ENCODE results near the gene MCAT. TPM values are rescaled to one million over a fixed set of nuclear protein-coding genes. Genes with fewer than 3 reads are reported as not detected.

The MCAT gene
- total RNA-seq (2022) (17.6 and 18.8 TPM in 2 replicates), Bru-seq, nascent RNA (percentile 54 among the genes with signal in this experiment), BruChase-seq, experiment 1, labeled RNA remaining after a 6-hour chase (percentile 46 among the genes with signal in this experiment), BruChase-seq, experiment 2, labeled RNA remaining after a 2-hour chase (percentile 55 among the genes with signal in this experiment)
- long read RNA-seq, transcript MCAT-201 (4 exons, 2,056 nt) = major isoform, 27 of 53 reads
- long read RNA-seq, transcript MCAT-202 (3 exons, 1,134 nt) = minor isoform, 20 of 53 reads
- long read RNA-seq, partial matches to known transcripts = 0 of 53 reads
- long read RNA-seq, other reads (novel, unspliced or antisense) = 6 of 53 reads

DNA sequence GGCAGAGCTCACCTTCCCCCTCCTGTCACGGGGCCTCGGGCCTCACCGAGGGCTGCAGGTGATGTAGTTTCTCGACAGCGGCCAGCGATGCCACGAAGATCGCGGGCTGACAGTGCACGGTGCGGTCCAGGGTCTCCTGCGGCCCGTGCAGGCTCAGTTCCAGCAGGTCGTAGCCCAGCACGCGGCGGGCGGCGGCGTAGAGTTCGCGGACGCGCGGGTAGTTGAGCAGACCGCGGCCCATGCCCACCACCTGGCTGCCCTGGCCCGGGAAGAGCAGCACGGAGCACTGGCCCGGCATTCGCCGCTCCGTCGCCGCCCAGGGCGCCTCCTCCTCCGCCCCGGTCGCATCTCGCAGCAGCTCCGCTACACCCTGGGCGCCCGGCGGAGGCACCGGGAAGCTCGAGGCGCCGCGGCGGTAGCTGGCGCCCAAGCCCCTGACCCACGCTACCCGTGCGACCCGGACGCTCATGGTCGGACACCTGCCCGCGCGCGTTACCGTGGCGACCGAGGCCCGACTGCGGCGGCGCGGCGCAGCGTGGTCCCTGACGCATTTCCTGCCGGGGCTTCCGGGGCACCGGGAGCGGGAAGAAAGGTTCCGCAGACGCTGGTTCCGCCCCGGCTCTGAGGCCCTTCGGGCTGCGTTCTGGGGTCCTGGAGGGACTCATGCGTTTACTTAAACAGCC is at the start of gene MCAT:
MCAT (minus strand) TSS at position 519 of the 683 bp plus-strand sequence; CDS start at position 469, 50 bp downstream.
- H3K36me3 Mint-ChIP-seq (ENCODE audit: insufficient read depth, unreplicated experiment) = peaks cover 34% of the 10 kb centered on the region
- peak within 1 kb of the TSS; percentile 35 for H3K27ac Mint-ChIP-seq (ENCODE audit: low read depth, unreplicated experiment)
- peak within 1 kb of the TSS; percentile 79 for H3K4me3 Mint-ChIP-seq (ENCODE audit: unreplicated experiment)
- TF ChIP-seq, protein P1, sequence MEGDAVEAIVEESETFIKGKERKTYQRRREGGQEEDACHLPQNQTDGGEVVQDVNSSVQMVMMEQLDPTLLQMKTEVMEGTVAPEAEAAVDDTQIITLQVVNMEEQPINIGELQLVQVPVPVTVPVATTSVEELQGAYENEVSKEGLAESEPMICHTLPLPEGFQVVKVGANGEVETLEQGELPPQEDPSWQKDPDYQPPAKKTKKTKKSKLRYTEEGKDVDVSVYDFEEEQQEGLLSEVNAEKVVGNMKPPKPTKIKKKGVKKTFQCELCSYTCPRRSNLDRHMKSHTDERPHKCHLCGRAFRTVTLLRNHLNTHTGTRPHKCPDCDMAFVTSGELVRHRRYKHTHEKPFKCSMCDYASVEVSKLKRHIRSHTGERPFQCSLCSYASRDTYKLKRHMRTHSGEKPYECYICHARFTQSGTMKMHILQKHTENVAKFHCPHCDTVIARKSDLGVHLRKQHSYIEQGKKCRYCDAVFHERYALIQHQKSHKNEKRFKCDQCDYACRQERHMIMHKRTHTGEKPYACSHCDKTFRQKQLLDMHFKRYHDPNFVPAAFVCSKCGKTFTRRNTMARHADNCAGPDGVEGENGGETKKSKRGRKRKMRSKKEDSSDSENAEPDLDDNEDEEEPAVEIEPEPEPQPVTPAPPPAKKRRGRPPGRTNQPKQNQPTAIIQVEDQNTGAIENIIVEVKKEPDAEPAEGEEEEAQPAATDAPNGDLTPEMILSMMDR (IDR thresholded peaks at IDR 0.05; ENCODE audit: unreplicated experiment) = no peak
- ChIA-PET POLR2A (interaction anchor here (0.7 to 2.6 kb wide), 7 partner anchors 9 to 153 kb away, joined by 3 to 9 read pairs (median 3); partner anchors contain the start of gene PACSIN2), CTCF (interaction anchor here (0.6 to 0.7 kb wide), 2 partner anchors 53 to 885 kb away, joined by 3 read pairs; no protein-coding TSS in a partner anchor)
- DNase-seq (ENCODE audit: unreplicated experiment) = peak; percentile 65
- H3K27me3 Mint-ChIP-seq (ENCODE audit: insufficient read depth, unreplicated experiment) = no peaks in the 10 kb centered on the region
- intact Hi-C loops (cut with micrococcal nuclease) = no loop called here
- H3K9me3 Mint-ChIP-seq (ENCODE audit: unreplicated experiment) = no peaks in the 10 kb centered on the region
- BruUV-seq (replicated peaks) = TSS peak; percentile 55
- H3K4me1 Mint-ChIP-seq (ENCODE audit: insufficient read depth, unreplicated experiment) = no peaks in the 10 kb centered on the region

DNA sequence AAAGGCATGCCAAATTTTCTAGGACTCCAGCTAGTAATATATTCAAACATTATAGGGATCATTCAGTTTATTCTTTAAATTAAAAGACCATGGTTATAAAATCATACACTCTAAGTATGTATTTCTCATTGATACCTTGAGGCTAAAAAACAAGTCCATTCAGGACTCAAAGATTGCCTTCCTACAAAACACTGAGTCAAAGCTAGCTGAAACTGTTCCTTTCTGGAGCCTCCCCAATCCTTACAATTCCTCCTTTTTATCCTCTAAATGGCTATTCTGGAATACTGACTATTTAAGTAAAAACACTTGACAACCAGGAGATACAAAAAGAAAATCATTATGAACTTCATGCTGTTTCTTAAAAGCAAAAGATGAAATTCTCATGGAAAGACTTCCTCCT is 48.6 kb upstream of the MCAT start:
- Mint-ChIP-seq H3K4me3 (ENCODE audit: unreplicated experiment) (no peak overlapping the region), H3K27me3 (ENCODE audit: insufficient read depth, unreplicated experiment) (no peaks in the 10 kb centered on the region), H3K4me1 (ENCODE audit: insufficient read depth, unreplicated experiment) (peaks cover 9% of the 10 kb centered on the region), H3K27ac (ENCODE audit: low read depth, unreplicated experiment) (no peak overlapping the region), H3K36me3 (ENCODE audit: insufficient read depth, unreplicated experiment) (peaks cover 5% of the 10 kb centered on the region), H3K9me3 (ENCODE audit: unreplicated experiment) (no peaks in the 10 kb centered on the region)
- ChIA-PET CTCF (interaction anchor here (0.6 kb wide), 1 partner anchor 155 kb away, joined by 3 read pairs; no protein-coding TSS in a partner anchor), POLR2A (no interaction called here)
- TF ChIP-seq, protein P1 (IDR thresholded peaks at IDR 0.05; ENCODE audit: unreplicated experiment) = no peak
- no peak for DNase-seq (ENCODE audit: unreplicated experiment)
- intact Hi-C loops (cut with micrococcal nuclease) = no loop called here
- no TSS peak for BruUV-seq (replicated peaks)

DNA sequence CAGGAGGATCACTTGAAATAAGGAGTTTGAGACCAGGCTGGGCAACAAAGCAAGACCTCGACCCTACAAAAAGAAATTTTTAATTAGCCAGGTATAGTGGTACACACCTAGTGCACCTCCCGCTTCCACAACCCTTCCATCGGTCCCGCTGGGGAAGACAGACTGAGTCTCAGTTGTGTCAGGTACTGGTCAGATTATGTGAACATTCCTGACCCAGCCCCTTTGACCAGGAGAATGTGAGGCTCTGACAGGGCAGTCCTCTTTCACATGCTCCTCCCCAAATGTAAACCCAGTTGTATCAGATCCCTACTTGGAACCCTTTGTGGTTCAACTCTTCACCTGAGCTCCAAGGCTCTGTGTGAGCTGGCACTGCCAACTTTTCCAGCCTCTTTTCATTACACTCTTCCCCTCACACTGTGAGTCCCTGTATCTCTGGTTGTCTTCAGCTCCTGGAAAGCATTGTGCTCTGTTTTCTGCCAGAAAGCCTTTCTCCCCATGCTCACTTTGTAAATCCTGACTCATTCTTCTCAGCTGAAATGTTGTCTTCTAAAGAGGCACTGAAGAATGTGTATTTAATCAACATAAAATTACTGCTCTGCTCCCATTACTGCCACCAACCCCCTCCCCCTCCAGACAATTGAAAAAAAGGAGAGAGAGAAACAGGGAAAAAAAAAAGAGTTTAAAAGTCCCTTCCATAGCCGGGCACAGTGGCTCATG is 45.8 kb upstream of the MCAT start:
- no TSS peak for BruUV-seq (replicated peaks)
- DNase-seq (ENCODE audit: unreplicated experiment) = no peak
- CTCF ChIA-PET = no interaction called here
- POLR2A ChIA-PET = interaction anchor here (1.2 to 3.5 kb wide), 2 partner anchors 30 to 37 kb away, joined by 3 to 23 read pairs; partner anchors contain the start of gene TSPO
- Mint-ChIP-seq H3K27me3 (ENCODE audit: insufficient read depth, unreplicated experiment) (no peaks in the 10 kb centered on the region), H3K36me3 (ENCODE audit: insufficient read depth, unreplicated experiment) (peaks cover 11% of the 10 kb centered on the region), H3K4me3 (ENCODE audit: unreplicated experiment) (peak overlapping the region; percentile 20), H3K9me3 (ENCODE audit: unreplicated experiment) (no peaks in the 10 kb centered on the region), H3K4me1 (ENCODE audit: insufficient read depth, unreplicated experiment) (peaks cover 11% of the 10 kb centered on the region), H3K27ac (ENCODE audit: low read depth, unreplicated experiment) (no peak overlapping the region)
- intact Hi-C loops (cut with micrococcal nuclease) = no loop called here
- TF ChIP-seq, protein P1 (IDR thresholded peaks at IDR 0.05; ENCODE audit: unreplicated experiment) = no peak

Data from MCF 10A (cell line).